CD4-positive, CD25-positive, alpha-beta regulatory T cell (primary cell): Measurements from ENCODE around the gene FGF1. TPM values are rescaled to one million over a fixed set of nuclear protein-coding genes. Genes with fewer than 3 reads are reported as not detected.
A peak's percentile ranks its signal among the peaks of the same experiment; 100 is the strongest.

ENCODE experiments used
- ATAC-seq, 2 donors: fragments of 150-1000 bp; cut with Tn5 transposase; one replicate each; pipeline ENCODE4 v1.10.0; 2021; ENCODE audit warnings: low read depth in 2 of 2, moderate number of reproducible peaks in 2 of 2, moderate library complexity in 1 of 2
- DNase-seq, 3 donors: peaks; one replicate each; pipeline versions ENCODE4 v3.0.0 to v3.0.0-alpha.2; 2012 to 2022; ENCODE audit warnings: mixed read lengths in 1 of 3
- H3K27ac ChIP-seq: one replicate; pipeline ENCODE4 v1.7.0; 2013; ENCODE audit warnings: mild to moderate bottlenecking, low read length; ENCODE audit not compliant: insufficient read depth, poor library complexity, severe bottlenecking
- H3K27me3 ChIP-seq: one replicate; pipeline ENCODE4 v1.7.0; 2013; ENCODE audit warnings: low read length; ENCODE audit not compliant: control insufficient read depth, insufficient read depth
- H3K36me3 ChIP-seq: one replicate; pipeline ENCODE4 v1.7.0; 2013; ENCODE audit warnings: mild to moderate bottlenecking, low read length, moderate library complexity; ENCODE audit not compliant: control insufficient read depth, insufficient read depth
- H3K4me1 ChIP-seq: 2 replicates; pipeline ENCODE4 v1.7.0; 2013; ENCODE audit warnings: mild to moderate bottlenecking, low read length; ENCODE audit not compliant: insufficient read depth, control insufficient read depth, poor library complexity, severe bottlenecking
- H3K4me3 ChIP-seq: one replicate; pipeline ENCODE4 v1.7.0; 2013; ENCODE audit warnings: low read depth, mild to moderate bottlenecking, low read length, moderate library complexity
- H3K9me3 ChIP-seq, 2 experiments: 1 replicate in 1 of 2; 2 replicates in 1 of 2; pipeline ENCODE4 v1.7.0; 2013; ENCODE audit warnings: low read length in 2 of 2, mild to moderate bottlenecking in 1 of 2, moderate library complexity in 1 of 2; ENCODE audit not compliant: control insufficient read depth in 2 of 2
- H3K27ac Mint-ChIP-seq, 3 donors: one replicate each; pipeline ENCODE4 v1.8.0; 2020 to 2022; ENCODE audit warnings: mild to moderate bottlenecking in 3 of 3, mixed read lengths in 3 of 3, moderate library complexity in 2 of 3
- H3K27me3 Mint-ChIP-seq: one replicate; pipeline ENCODE4 v1.8.0; 2022; ENCODE audit warnings: mild to moderate bottlenecking, mixed read lengths
- H3K36me3 Mint-ChIP-seq: one replicate; pipeline ENCODE4 v1.8.0; 2020; ENCODE audit warnings: mixed read lengths
- H3K4me1 Mint-ChIP-seq, 4 donors: one replicate each; pipeline ENCODE4 v1.8.0; 2020 to 2022; ENCODE audit warnings: mixed read lengths in 4 of 4, mild to moderate bottlenecking in 1 of 4
- H3K4me3 Mint-ChIP-seq, 4 donors: one replicate each; pipeline ENCODE4 v1.8.0; 2020 to 2022; ENCODE audit warnings: mild to moderate bottlenecking in 4 of 4, mixed read lengths in 4 of 4, moderate library complexity in 3 of 4
- H3K9me3 Mint-ChIP-seq, 7 donors: one replicate each; pipeline ENCODE4 v1.8.0; 2020 to 2022; ENCODE audit warnings: mixed read lengths in 7 of 7, mild to moderate bottlenecking in 3 of 7, moderate library complexity in 2 of 7
- polyA plus RNA-seq, 4 donors: library from polyadenylated mRNA; unstranded; fragments of 300-500 nt; fragmentation: Illumina TruSeq; gene quantifications; one replicate each; pipeline ENCODE4 v1.2.3, GENCODE V29; 2021
- total RNA-seq: library from RNA; stranded (reverse); gene quantifications from one replicate; pipeline ENCODE4 v1.2.3, GENCODE V29; 2022

FGF1 gene
- total and polyA plus RNA-seq, 5 donors from 2014 or later, result not detected

- Mint-ChIP-seq H3K9me3 (peaks cover 0 to 1% (median 0%) of the 10 kb centered on the region in 7 donors), H3K27me3 (peaks cover 41% of the 10 kb centered on the region)
- no peaks in the 10 kb centered on the region for H3K4me1 ChIP-seq
Observed at GRCh38 chr5:142590451-142591231, 95.2 kb downstream of the FGF1 start.

GRCh38 chr5:142589720-142590119, 96.2 kb downstream of the FGF1 start:
- ATAC-seq (no peak), DNase-seq (no peak)
- Mint-ChIP-seq H3K27me3 (peaks cover 42% of the 10 kb centered on the region), H3K36me3 (no peaks in the 10 kb centered on the region), H3K9me3 (peaks cover 0 to 1% (median 0%) of the 10 kb centered on the region in 7 donors), H3K4me1 (peaks cover 0 to 3% (median 0%) of the 10 kb centered on the region in 4 donors), H3K27ac (no peak overlapping the region), H3K4me3 (no peak overlapping the region)
- Histone ChIP-seq H3K4me3 (no peak overlapping the region), H3K9me3 (no peaks in the 10 kb centered on the region), H3K4me1 (no peaks in the 10 kb centered on the region), H3K36me3 (no peaks in the 10 kb centered on the region), H3K27ac (no peak overlapping the region), H3K27me3 (peaks cover 11% of the 10 kb centered on the region)

More at GRCh38 chr5:142590451-142591231, 95.2 kb downstream of the FGF1 start:
- H3K4me1 Mint-ChIP-seq, result peaks cover 0 to 3% (median 0%) of the 10 kb centered on the region in 4 donors
- no peak overlapping the region for H3K4me3 Mint-ChIP-seq
- DNase-seq (no peak), ATAC-seq (no peak)
- no peaks in the 10 kb centered on the region for H3K36me3 Mint-ChIP-seq
- H3K27ac ChIP-seq, result no peak overlapping the region
- no peaks in the 10 kb centered on the region for H3K36me3 ChIP-seq
- H3K9me3 ChIP-seq, result no peaks in the 10 kb centered on the region
- no peak overlapping the region for H3K27ac Mint-ChIP-seq
- no peak overlapping the region for H3K4me3 ChIP-seq
- H3K27me3 ChIP-seq, result peaks cover 12% of the 10 kb centered on the region

- no peak for ATAC-seq
- DNase-seq, result peak in 2 of 3 donors; percentile 23 to 53
- Mint-ChIP-seq H3K4me1 (peaks cover 0 to 5% (median 3%) of the 10 kb centered on the region in 4 donors), H3K4me3 (no peak overlapping the region), H3K9me3 (peaks cover 0 to 3% (median 0%) of the 10 kb centered on the region in 7 donors), H3K27ac (no peak overlapping the region), H3K36me3 (no peaks in the 10 kb centered on the region), H3K27me3 (peaks cover 46% of the 10 kb centered on the region)
- peaks cover 2% of the 10 kb centered on the region for H3K27me3 ChIP-seq
- H3K4me3 ChIP-seq, result no peak overlapping the region
- no peak overlapping the region for H3K27ac ChIP-seq
- H3K36me3 ChIP-seq, result no peaks in the 10 kb centered on the region
- no peaks in the 10 kb centered on the region for H3K9me3 ChIP-seq
- no peaks in the 10 kb centered on the region for H3K4me1 ChIP-seq
Observed at GRCh38 chr5:142587354-142587965, 98.4 kb downstream of the FGF1 start.

- Histone ChIP-seq H3K9me3 (no peaks in the 10 kb centered on the region), H3K36me3 (no peaks in the 10 kb centered on the region), H3K27ac (no peak overlapping the region), H3K4me3 (no peak overlapping the region), H3K27me3 (peaks cover 2% of the 10 kb centered on the region), H3K4me1 (no peaks in the 10 kb centered on the region)
- H3K27me3 Mint-ChIP-seq, result peaks cover 50% of the 10 kb centered on the region
- peaks cover 0 to 3% (median 0%) of the 10 kb centered on the region in 7 donors for H3K9me3 Mint-ChIP-seq
- no peaks in the 10 kb centered on the region for H3K36me3 Mint-ChIP-seq
- H3K4me3 Mint-ChIP-seq, result no peak overlapping the region
- H3K27ac Mint-ChIP-seq, result no peak overlapping the region
- peaks cover 3 to 11% (median 6%) of the 10 kb centered on the region in 4 donors for H3K4me1 Mint-ChIP-seq
- DNase-seq, result no peak
- no peak for ATAC-seq
Observed at GRCh38 chr5:142586552-142586951, 99.3 kb downstream of the FGF1 start.

GRCh38 chr5:142585451-142585850, 100.4 kb downstream of the FGF1 start:
- H3K4me1 ChIP-seq, result peaks cover 8% of the 10 kb centered on the region
- H3K9me3 ChIP-seq, result no peaks in the 10 kb centered on the region
- no peaks in the 10 kb centered on the region for H3K36me3 ChIP-seq
- no peak overlapping the region for H3K4me3 ChIP-seq
- H3K9me3 Mint-ChIP-seq, result peaks cover 0 to 3% (median 0%) of the 10 kb centered on the region in 7 donors
- H3K27ac ChIP-seq, result no peak overlapping the region
- H3K27ac Mint-ChIP-seq, result peak overlapping the region in 1 of 3 donors; percentile 35
- H3K27me3 Mint-ChIP-seq, result peaks cover 42% of the 10 kb centered on the region
- H3K27me3 ChIP-seq, result peaks cover 2% of the 10 kb centered on the region
- no peak overlapping the region for H3K4me3 Mint-ChIP-seq
- peaks cover 4 to 17% (median 11%) of the 10 kb centered on the region in 4 donors for H3K4me1 Mint-ChIP-seq
- ATAC-seq (no peak), DNase-seq (no peak)
- no peaks in the 10 kb centered on the region for H3K36me3 Mint-ChIP-seq

- peaks cover 2% of the 10 kb centered on the region for H3K27me3 ChIP-seq
- Mint-ChIP-seq H3K27me3 (peaks cover 43% of the 10 kb centered on the region), H3K4me3 (no peak overlapping the region), H3K9me3 (peaks cover 0 to 3% (median 0%) of the 10 kb centered on the region in 7 donors), H3K36me3 (no peaks in the 10 kb centered on the region), H3K27ac (no peak overlapping the region), H3K4me1 (peaks cover 8 to 22% (median 15%) of the 10 kb centered on the region in 4 donors)
- peaks cover 12% of the 10 kb centered on the region for H3K4me1 ChIP-seq
- no peaks in the 10 kb centered on the region for H3K36me3 ChIP-seq
- no peaks in the 10 kb centered on the region for H3K9me3 ChIP-seq
- H3K27ac ChIP-seq, result no peak overlapping the region
- no peak for ATAC-seq
- no peak for DNase-seq
- H3K4me3 ChIP-seq, result no peak overlapping the region
Observed at GRCh38 chr5:142584891-142585290, 101.0 kb downstream of the FGF1 start.

DNA sequence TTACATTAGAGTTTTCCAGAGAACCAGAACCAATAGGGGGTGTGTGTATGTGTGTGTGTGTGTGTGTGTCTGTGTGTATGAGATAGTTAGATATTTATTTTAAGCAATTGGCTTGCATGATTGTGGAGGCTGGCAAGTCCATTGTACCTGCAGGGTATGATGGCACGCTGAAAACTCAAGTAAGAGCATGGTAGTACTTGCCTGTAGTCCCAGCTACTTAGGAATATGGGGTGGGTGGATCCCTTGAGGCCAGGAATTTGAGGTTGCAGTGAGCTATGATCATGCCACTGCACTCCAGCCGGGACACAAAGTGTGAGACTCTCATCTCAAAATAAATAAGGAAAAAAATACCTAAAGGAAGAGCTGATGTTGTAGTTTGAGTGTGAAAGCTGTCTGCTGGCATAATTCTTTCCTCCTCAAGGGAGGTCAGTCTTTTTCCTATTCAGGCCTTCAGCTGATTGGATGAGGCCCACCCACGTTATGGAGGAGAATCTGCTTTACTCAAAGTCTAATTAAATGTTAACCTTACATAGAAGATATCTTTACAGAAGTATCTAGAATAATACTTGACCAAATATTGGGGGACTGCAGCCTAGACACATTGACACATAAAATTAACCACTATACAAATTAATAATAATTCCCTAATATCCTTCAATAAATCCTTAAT, 107.6 kb downstream of the FGF1 start:
- ATAC-seq, result no peak
- peaks cover 5 to 6% of the 10 kb centered on the region in 2 experiments for H3K9me3 ChIP-seq
- H3K4me1 ChIP-seq, result peaks cover 12% of the 10 kb centered on the region
- no peak for DNase-seq
- H3K27me3 ChIP-seq, result peaks cover 6% of the 10 kb centered on the region
- H3K36me3 ChIP-seq, result no peaks in the 10 kb centered on the region
- Mint-ChIP-seq H3K4me1 (peaks cover 8 to 32% (median 20%) of the 10 kb centered on the region in 4 donors), H3K36me3 (peaks cover 5% of the 10 kb centered on the region), H3K4me3 (no peak overlapping the region), H3K27ac (no peak overlapping the region), H3K27me3 (peaks cover 29% of the 10 kb centered on the region), H3K9me3 (peaks cover 0 to 7% (median 1%) of the 10 kb centered on the region in 7 donors)
- H3K4me3 ChIP-seq, result no peak overlapping the region
- no peak overlapping the region for H3K27ac ChIP-seq
